ENCODE measurements around the gene FAAP100. TPM values are rescaled to one million over a fixed set of nuclear protein-coding genes. Genes with fewer than 3 reads are reported as not detected.

FAAP100 gene
- total RNA-seq, 1 experiment from 2014 or later, result 39.4 TPM

DNA sequence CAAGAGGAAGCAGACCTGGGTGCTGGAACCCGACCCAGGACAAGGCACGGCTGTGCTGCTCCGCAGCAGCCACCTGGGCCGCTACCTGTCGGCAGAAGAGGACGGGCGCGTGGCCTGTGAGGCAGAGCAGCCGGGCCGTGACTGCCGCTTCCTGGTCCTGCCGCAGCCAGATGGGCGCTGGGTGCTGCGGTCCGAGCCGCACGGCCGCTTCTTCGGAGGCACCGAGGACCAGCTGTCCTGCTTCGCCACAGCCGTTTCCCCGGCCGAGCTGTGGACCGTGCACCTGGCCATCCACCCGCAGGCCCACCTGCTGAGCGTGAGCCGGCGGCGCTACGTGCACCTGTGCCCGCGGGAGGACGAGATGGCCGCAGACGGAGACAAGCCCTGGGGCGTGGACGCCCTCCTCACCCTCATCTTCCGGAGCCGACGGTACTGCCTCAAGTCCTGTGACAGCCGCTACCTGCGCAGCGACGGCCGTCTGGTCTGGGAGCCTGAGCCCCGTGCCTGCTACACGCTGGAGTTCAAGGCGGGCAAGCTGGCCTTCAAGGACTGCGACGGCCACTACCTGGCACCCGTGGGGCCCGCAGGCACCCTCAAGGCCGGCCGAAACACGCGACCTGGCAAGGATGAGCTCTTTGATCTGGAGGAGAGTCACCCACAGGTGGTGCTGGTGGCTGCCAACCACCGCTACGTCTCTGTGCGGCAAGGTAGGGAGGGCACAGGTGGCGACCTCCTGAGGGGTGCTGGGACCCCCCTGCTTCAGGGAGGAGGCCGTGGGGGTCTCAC is 23.3 kb downstream of the FAAP100 start:
- CTCF ChIA-PET, result no interaction called here
- Mint-ChIP-seq H3K9me3 (ENCODE audit: low read depth, unreplicated experiment) (no peaks in the 10 kb centered on the region), H3K27ac (ENCODE audit: unreplicated experiment) (no peak overlapping the region), H3K27me3 (ENCODE audit: unreplicated experiment) (peaks cover 50% of the 10 kb centered on the region), H3K4me1 (ENCODE audit: low read depth, unreplicated experiment) (no peaks in the 10 kb centered on the region), H3K36me3 (ENCODE audit: insufficient read depth, unreplicated experiment) (peaks cover 27% of the 10 kb centered on the region), H3K4me3 (ENCODE audit: low read depth, unreplicated experiment) (no peak overlapping the region)
- no TSS peak for BruUV-seq (replicated peaks)
- no peak for TF ChIP-seq CTCF (IDR thresholded peaks at IDR 0.05; ENCODE audit: unreplicated experiment)
- intact Hi-C loops (cut with micrococcal nuclease; ENCODE audit: unreplicated experiment), result no loop called here
- DNase-seq, result no peak

GRCh38 chr17:81528384-81528650 is 23.8 kb downstream of the FAAP100 start:
- H3K27me3 Mint-ChIP-seq (ENCODE audit: unreplicated experiment), result peaks cover 50% of the 10 kb centered on the region
- DNase-seq, result no peak
- CTCF ChIA-PET, result interaction anchor here (0.5 kb wide), 1 partner anchor 28 kb away, joined by 3 read pairs; no protein-coding TSS in a partner anchor

DNA sequence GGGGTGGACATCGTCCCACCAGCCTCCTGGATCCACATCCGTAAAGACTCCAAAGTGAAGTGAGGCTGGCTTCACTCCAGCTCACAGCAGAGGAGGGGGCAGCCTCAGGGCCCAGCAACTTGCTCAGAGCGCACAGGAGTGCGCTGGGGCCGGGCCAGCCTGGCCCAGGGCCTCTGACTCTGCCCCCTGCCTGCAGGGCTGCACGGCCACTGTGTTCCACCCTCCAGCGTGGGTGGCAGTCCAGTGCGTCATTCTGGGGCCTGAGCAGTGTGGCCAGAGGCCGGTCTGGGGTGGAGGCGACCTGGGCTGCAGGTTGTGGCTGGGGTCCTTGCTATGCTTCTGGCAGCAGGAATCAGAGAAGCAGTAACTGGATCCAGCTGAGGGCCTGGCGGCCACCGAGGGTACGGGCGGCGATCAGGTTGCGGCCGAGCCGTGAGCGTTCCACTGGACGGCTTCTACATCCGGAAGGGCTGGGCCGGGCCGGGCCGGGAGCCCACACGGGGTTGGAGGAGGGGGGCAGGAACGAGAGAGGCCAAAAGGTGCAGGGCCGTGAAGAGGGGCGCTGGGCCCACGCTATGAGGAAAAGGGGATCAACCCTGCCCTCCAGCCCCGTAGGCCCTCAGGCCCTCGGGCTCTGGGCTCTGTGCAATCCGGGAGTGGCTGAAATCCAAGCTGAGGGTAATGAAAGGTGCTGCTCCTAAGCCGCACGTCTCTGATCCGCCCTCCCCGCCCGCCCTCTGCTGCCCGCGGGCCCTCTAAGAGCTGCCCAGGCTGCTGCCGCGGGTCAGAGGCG is 24.4 kb downstream of the FAAP100 start, which contains the start of gene FSCN2:
TSS of gene FSCN2 (plus strand) at position 787 of the 793 bp plus-strand sequence. CDS start 155 bp downstream, outside the sequence.
- no peak within 1 kb of the TSS for H3K27ac Mint-ChIP-seq (ENCODE audit: unreplicated experiment)
- intact Hi-C loops (cut with micrococcal nuclease; ENCODE audit: unreplicated experiment), result no loop called here
- H3K4me3 Mint-ChIP-seq (ENCODE audit: low read depth, unreplicated experiment), result peak within 1 kb of the TSS; percentile 47
- no peaks in the 10 kb centered on the region for H3K4me1 Mint-ChIP-seq (ENCODE audit: low read depth, unreplicated experiment)
- no peak for DNase-seq
- no TSS peak for BruUV-seq (replicated peaks)
- H3K36me3 Mint-ChIP-seq (ENCODE audit: insufficient read depth, unreplicated experiment), result peaks cover 27% of the 10 kb centered on the region
- no peaks in the 10 kb centered on the region for H3K9me3 Mint-ChIP-seq (ENCODE audit: low read depth, unreplicated experiment)
- CTCF ChIA-PET, result interaction anchor here (0.5 kb wide), 1 partner anchor 27 kb away, joined by 3 read pairs; no protein-coding TSS in a partner anchor
- TF ChIP-seq CTCF (IDR thresholded peaks at IDR 0.05; ENCODE audit: unreplicated experiment), result no peak
- H3K27me3 Mint-ChIP-seq (ENCODE audit: unreplicated experiment), result peaks cover 50% of the 10 kb centered on the region

More at GRCh38 chr17:81528384-81528650, 23.8 kb downstream of the FAAP100 start:
- intact Hi-C loops (cut with micrococcal nuclease; ENCODE audit: unreplicated experiment), result no loop called here
- TF ChIP-seq CTCF (IDR thresholded peaks at IDR 0.05; ENCODE audit: unreplicated experiment), result no peak
- no peaks in the 10 kb centered on the region for H3K4me1 Mint-ChIP-seq (ENCODE audit: low read depth, unreplicated experiment)
- BruUV-seq (replicated peaks), result no TSS peak
- no peak overlapping the region for H3K4me3 Mint-ChIP-seq (ENCODE audit: low read depth, unreplicated experiment)
- H3K9me3 Mint-ChIP-seq (ENCODE audit: low read depth, unreplicated experiment), result no peaks in the 10 kb centered on the region
- H3K27ac Mint-ChIP-seq (ENCODE audit: unreplicated experiment), result no peak overlapping the region
- H3K36me3 Mint-ChIP-seq (ENCODE audit: insufficient read depth, unreplicated experiment), result peaks cover 27% of the 10 kb centered on the region

DNA sequence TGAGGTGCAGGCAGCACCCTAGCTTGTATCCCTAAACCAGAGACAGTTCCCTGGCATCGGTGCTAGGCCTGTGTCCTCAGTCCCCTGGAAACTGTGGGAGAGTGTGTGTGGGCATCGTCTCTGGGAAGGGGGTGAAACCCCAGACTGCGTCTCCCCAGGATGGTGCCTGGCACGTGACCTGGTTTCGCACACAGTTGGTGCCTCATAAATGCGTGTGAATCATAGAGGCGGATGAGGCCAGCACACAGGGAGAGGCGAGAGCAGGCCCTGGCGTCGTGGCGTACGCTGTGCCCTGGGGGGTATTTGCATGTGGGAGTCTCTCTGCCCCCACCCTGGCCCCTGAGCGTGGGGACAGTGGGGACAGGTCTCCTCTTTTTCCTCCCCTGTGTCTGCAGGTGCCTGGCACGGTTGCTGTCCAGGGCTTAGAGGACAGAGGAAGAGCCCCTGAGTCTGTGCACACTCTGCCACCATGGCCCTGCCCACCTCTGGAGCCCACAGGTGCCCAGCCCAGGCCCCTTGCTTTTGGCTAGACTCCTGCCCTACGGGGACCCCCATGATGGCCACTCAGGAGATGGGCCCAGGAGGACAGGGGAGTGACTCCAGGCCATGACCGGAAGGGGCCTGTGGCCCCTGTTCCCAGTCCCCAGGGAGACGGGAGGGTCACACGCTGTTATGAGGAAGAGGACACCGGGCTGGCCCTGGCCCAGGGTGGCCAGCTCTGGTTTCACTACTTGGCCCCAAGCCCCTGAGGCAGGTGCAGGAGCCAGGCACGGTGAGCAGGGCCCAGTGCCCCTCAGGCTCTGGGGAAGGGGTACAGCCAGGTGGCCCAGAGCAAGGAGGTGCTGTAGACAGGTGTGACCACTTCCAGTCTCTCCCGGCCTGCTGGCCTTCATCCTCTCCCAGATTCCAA is 25.2 kb downstream of the FAAP100 start:
- Mint-ChIP-seq H3K27ac (ENCODE audit: unreplicated experiment) (no peak overlapping the region), H3K4me3 (ENCODE audit: low read depth, unreplicated experiment) (no peak overlapping the region), H3K4me1 (ENCODE audit: low read depth, unreplicated experiment) (no peaks in the 10 kb centered on the region), H3K27me3 (ENCODE audit: unreplicated experiment) (peaks cover 50% of the 10 kb centered on the region), H3K9me3 (ENCODE audit: low read depth, unreplicated experiment) (no peaks in the 10 kb centered on the region), H3K36me3 (ENCODE audit: insufficient read depth, unreplicated experiment) (peaks cover 27% of the 10 kb centered on the region)
- intact Hi-C loops (cut with micrococcal nuclease; ENCODE audit: unreplicated experiment), result no loop called here
- TF ChIP-seq CTCF (IDR thresholded peaks at IDR 0.05; ENCODE audit: unreplicated experiment), result no peak
- no TSS peak for BruUV-seq (replicated peaks)
- CTCF ChIA-PET, result no interaction called here
- DNase-seq, result no peak
